Measurements from ENCODE around the gene AGL. TPM values are rescaled to one million over a fixed set of nuclear protein-coding genes. Genes with fewer than 3 reads are reported as not detected.

Gene AGL
- total and polyA plus RNA-seq, 2 of the 4 experiments (the other 2 are of a cell fraction): 2.4 to 7.0 TPM

GRCh38 chr1:99801584-99801983 lies 48.6 kb upstream of the AGL start:
- H2BK15ac ChIP-seq (ENCODE audit: low read depth, low read length): no peak overlapping the region
- no peak overlapping the region for H3K23ac ChIP-seq (ENCODE audit: low read depth, low read length)
- H3K56ac ChIP-seq (ENCODE audit: extremely low read depth, insufficient read depth, low read length): no peak overlapping the region
- POLR2A ChIA-PET (ENCODE audit: unreplicated experiment): no interaction called here
- no peaks in the 10 kb centered on the region for H3K36me3 ChIP-seq (ENCODE audit: control insufficient read depth, insufficient read depth, low read length)
- H3K9me3 ChIP-seq (ENCODE audit: control insufficient read depth, insufficient read depth, low read length): no peaks in the 10 kb centered on the region
- H2BK20ac ChIP-seq (ENCODE audit: low read depth, low read length): no peak overlapping the region
- no peak overlapping the region for H3K4me2 ChIP-seq (ENCODE audit: low read depth, low read length)
- TF ChIP-seq SMC3 (IDR thresholded peaks at IDR 0.05; ENCODE audit: low read depth, low read length): no peak
- no peak for TF ChIP-seq RFX5 (IDR thresholded peaks at IDR 0.05; ENCODE audit: low read depth, low read length)
- no peak for TF ChIP-seq NFE2L2 (IDR thresholded peaks at IDR 0.05; ENCODE audit: low read depth, low read length)
- no peak for TF ChIP-seq RCOR1 (IDR thresholded peaks at IDR 0.05; ENCODE audit: insufficient replicate concordance, low read length)
- TF ChIP-seq, protein P1, sequence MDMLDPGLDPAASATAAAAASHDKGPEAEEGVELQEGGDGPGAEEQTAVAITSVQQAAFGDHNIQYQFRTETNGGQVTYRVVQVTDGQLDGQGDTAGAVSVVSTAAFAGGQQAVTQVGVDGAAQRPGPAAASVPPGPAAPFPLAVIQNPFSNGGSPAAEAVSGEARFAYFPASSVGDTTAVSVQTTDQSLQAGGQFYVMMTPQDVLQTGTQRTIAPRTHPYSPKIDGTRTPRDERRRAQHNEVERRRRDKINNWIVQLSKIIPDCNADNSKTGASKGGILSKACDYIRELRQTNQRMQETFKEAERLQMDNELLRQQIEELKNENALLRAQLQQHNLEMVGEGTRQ (IDR thresholded peaks at IDR 0.05; ENCODE audit: low read depth, low read length): no peak
- TF ChIP-seq POLR2A (IDR thresholded peaks at IDR 0.05; ENCODE audit: low read depth, low read length): no peak
- TF ChIP-seq BHLHE40 (IDR thresholded peaks at IDR 0.05; ENCODE audit: low read depth, low read length): no peak
- TF ChIP-seq MAFK (IDR thresholded peaks at IDR 0.05; ENCODE audit: low read depth, low read length): no peak
- no peak for TF ChIP-seq MXI1 (IDR thresholded peaks at IDR 0.05; ENCODE audit: borderline replicate concordance, low read depth, low read length)
- TF ChIP-seq CEBPB (IDR thresholded peaks at IDR 0.05; ENCODE audit: low read depth, low read length): no peak
- TF ChIP-seq CTCF (conservative IDR thresholded peaks at IDR 0.05; ENCODE audit: low read depth, low read length): no peak
- no peak for TF ChIP-seq FOS (IDR thresholded peaks at IDR 0.05; ENCODE audit: low read depth, low read length)
- TF ChIP-seq ELK1 (IDR thresholded peaks at IDR 0.05; ENCODE audit: borderline replicate concordance, low read depth, low read length): no peak
- TF ChIP-seq RAD21 (IDR thresholded peaks at IDR 0.05; ENCODE audit: low read length): no peak
- no peak for TF ChIP-seq CHD1 (IDR thresholded peaks at IDR 0.05; ENCODE audit: low read depth, low read length)
- no peak for TF ChIP-seq MAZ (IDR thresholded peaks at IDR 0.05; ENCODE audit: borderline replicate concordance, low read depth, low read length)
- H3K18ac ChIP-seq (ENCODE audit: low read depth, low read length): no peak overlapping the region
- no peak overlapping the region for H3K27ac ChIP-seq (ENCODE audit: insufficient read depth, low read length)
- DNase-seq (no peak), ATAC-seq (ENCODE audit: low read depth) (no peak)
- BruUV-seq (replicated peaks): no TSS peak
- in situ Hi-C loops (cut with MboI; ENCODE audit: low sequenced_read_pairs) (loop anchor here (10.0 to 25.0 kb wide), 3 partner anchors 333 to 1063 kb away; partner anchors contain the start of genes RTCA, SASS6 and TRMT13), intact Hi-C loops (cut with micrococcal nuclease) (loop anchor here (10.0 kb wide), 1 partner anchor 553 kb away; the partner anchor contains the start of gene CDC14A), dilution Hi-C loops (cut with HindIII; ENCODE audit: low sequenced_read_pairs, unreplicated experiment) (no loop called here)
- H3K14ac ChIP-seq (replicated peaks; ENCODE audit: low read depth, low read length): no peak overlapping the region
- no peak overlapping the region for H2AK9ac ChIP-seq (replicated peaks; ENCODE audit: low read depth, low read length, poor library complexity)
- no peak overlapping the region for H2BK5ac ChIP-seq (ENCODE audit: low read depth, low read length, poor library complexity, severe bottlenecking)
- H4K20me1 ChIP-seq (ENCODE audit: insufficient read depth, low read length): no peaks in the 10 kb centered on the region
- WGBS, 2 experiments (ENCODE audit: extremely low coverage in 2 of 2, insufficient read length in 1 of 2): 72% methylated on average over 2 of the region's 3 CpGs; no CpG with 5 or more reads in 1 of the 2 experiments
- no peak overlapping the region for H4K5ac ChIP-seq (ENCODE audit: low read depth, low read length)
- no peak overlapping the region for H2AFZ ChIP-seq (replicated peaks; ENCODE audit: low read length, poor library complexity)
- no peak overlapping the region for H2AK5ac ChIP-seq (ENCODE audit: low read depth, low read length)
- H3K9me1 ChIP-seq (ENCODE audit: insufficient read depth, low read length): no peaks in the 10 kb centered on the region
- H4K8ac ChIP-seq (ENCODE audit: low read depth in 2 of 2, low read length in 2 of 2): no peak overlapping the region
- peaks cover 16% of the 10 kb centered on the region for H3K27me3 ChIP-seq (ENCODE audit: control insufficient read depth, insufficient read depth, low read length)
- H3K4me3 ChIP-seq (ENCODE audit: insufficient read depth, low read depth, low read length): no peak overlapping the region
- CTCF ChIA-PET: no interaction called here
- no peaks in the 10 kb centered on the region for H3K79me1 ChIP-seq (ENCODE audit: low read depth in 1 of 2, low read length in 2 of 2)
- H4K91ac ChIP-seq (ENCODE audit: insufficient read depth, low read depth, low read length): no peak overlapping the region
- no peak overlapping the region for H3K4ac ChIP-seq (ENCODE audit: low read depth, low read length)
- H3K4me1 ChIP-seq (ENCODE audit: control insufficient read depth, insufficient read depth, low read length): no peaks in the 10 kb centered on the region
- no peak overlapping the region for H2BK120ac ChIP-seq (ENCODE audit: low read depth, low read length)
- no peak overlapping the region for H3K9ac ChIP-seq (ENCODE audit: low read depth, low read length)

Data from IMR-90 (cell line).